Measurements from ENCODE around the gene MYCBPAP.

- TF ChIP-seq CTCF (IDR thresholded peaks at IDR 0.05) (no peak), POLR2AphosphoS5 (IDR thresholded peaks at IDR 0.05) (no peak)
These were observed 32.9 kb upstream of the MYCBPAP start for GRCh38 chr17:50475362-50475761.

Data from transverse colon (tissue), 4 donors.